OCI-LY7 (cell line): ENCODE results near the gene FALEC. TPM values are rescaled to one million over a fixed set of nuclear protein-coding genes. Genes with fewer than 3 reads are reported as not detected.

Source experiments
- BruUV-seq: library from RNA; stranded (reverse); fragments of 400-500 nt; replicated peaks from 2 replicates; lab custom pipeline; 2021; lab: Mats Ljungman, UMichigan
- CTCF ChIA-PET: fragments of 300-600 bp; sonication (Branson Sonifier 250); formaldehyde crosslinking; loops from one replicate; lab custom pipeline; 2022; ENCODE audit warnings: antibody characterized with exemption; ENCODE audit not compliant: unreplicated experiment; lab: Charles Lee
- POLR2A ChIA-PET: fragments of 300-600 bp; sonication (Branson Sonifier 250); formaldehyde crosslinking; loops from one replicate; lab custom pipeline; 2022; ENCODE audit warnings: antibody characterized with exemption; lab: Charles Lee
- DNase-seq: peaks from one replicate; pipeline ENCODE4 v3.0.0-alpha.2; 2015; ENCODE audit warnings: low spot score
- H2AFZ ChIP-seq: fragments of 200-600 bp; sonication (generic), shearing (Covaris generic); 2 replicates; pipeline ENCODE4 v1.6.1; 2014; ENCODE audit warnings: mild to moderate bottlenecking, antibody characterized with exemption, low read length, moderate library complexity
- H3K27ac ChIP-seq: fragments of 200-600 bp; sonication (generic); 2 replicates; pipeline ENCODE4 v1.5.1; 2014; ENCODE audit warnings: mixed run types, low read depth, mild to moderate bottlenecking, moderate library complexity, low read length, inconsistent platforms; ENCODE audit not compliant: poor library complexity, severe bottlenecking
- H3K36me3 ChIP-seq: fragments of 200-600 bp; sonication (generic); 2 replicates; pipeline ENCODE4 v1.6.1; 2014; ENCODE audit warnings: mild to moderate bottlenecking, antibody characterized with exemption, low read length, moderate library complexity, mixed read lengths; ENCODE audit not compliant: insufficient read depth
- H3K4me1 ChIP-seq: fragments of 200-600 bp; sonication (generic); 2 replicates; pipeline ENCODE4 v1.5.1; 2014; ENCODE audit warnings: mild to moderate bottlenecking, low read length; ENCODE audit not compliant: insufficient read depth, poor library complexity, severe bottlenecking
- H3K4me2 ChIP-seq: fragments of 200-600 bp; sonication (generic); 2 replicates; pipeline ENCODE4 v1.6.1; 2014; ENCODE audit warnings: mild to moderate bottlenecking, low read length
- H3K4me3 ChIP-seq: fragments of 200-600 bp; sonication (generic); 2 replicates; pipeline ENCODE4 v1.5.1; 2014; ENCODE audit warnings: mild to moderate bottlenecking, low read depth, low read length; ENCODE audit not compliant: poor library complexity, severe bottlenecking
- H3K79me2 ChIP-seq: fragments of 200-600 bp; sonication (generic); 2 replicates; pipeline ENCODE4 v1.6.1; 2016; ENCODE audit warnings: low read depth, mild to moderate bottlenecking, low read length, moderate library complexity, mixed read lengths; ENCODE audit not compliant: insufficient read depth
- H3K9me2 ChIP-seq: fragments of 200-600 bp; sonication (generic); 2 replicates; pipeline ENCODE4 v1.6.1; 2016; ENCODE audit warnings: mild to moderate bottlenecking, low read length, mixed read lengths; ENCODE audit not compliant: insufficient read depth
- H3K9me3 ChIP-seq: fragments of 200-600 bp; sonication (generic); 2 replicates; pipeline ENCODE4 v1.6.1; 2014; ENCODE audit warnings: mild to moderate bottlenecking, mixed run types, low read length, mixed read lengths
- H4K20me1 ChIP-seq: fragments of 200-600 bp; sonication (generic); 2 replicates; pipeline ENCODE4 v1.6.1; 2014; ENCODE audit warnings: mild to moderate bottlenecking, antibody characterized with exemption, low read length, moderate library complexity, mixed read lengths; ENCODE audit not compliant: insufficient read depth
- EZH2phosphoT487 ChIP-seq: fragments of 200-600 bp; sonication (generic); IDR thresholded peaks from 2 replicates; pipeline ENCODE4 v1.6.1; 2018; ENCODE audit warnings: low read depth, borderline replicate concordance, mild to moderate bottlenecking, mixed run types, antibody characterized with exemption, low read length, moderate library complexity, mixed read lengths
- intact Hi-C: fragments of 100-400 bp; cut with micrococcal nuclease; formaldehyde crosslinking; loops from one replicate; pipeline ENCODE4 v1.10.0; 2022; ENCODE audit not compliant: unreplicated experiment
- total RNA-seq, 2 experiments: library from RNA; depleted of rRNA in 1 of 2; stranded (reverse); fragments of >200 nt in 1 of 2; shearing (Covaris generic) in 1 of 2; gene quantifications; 2 replicates each; pipeline ENCODE4 v1.2.3, GENCODE V29; 2014 to 2022
- TF ChIP-seq, protein P1 (sequence below): fragments of 200-600 bp; sonication (generic); conservative IDR thresholded peaks from 2 replicates; pipeline ENCODE4 v1.5.1; 2014; ENCODE audit warnings: mild to moderate bottlenecking, antibody characterized with exemption, low read length, moderate library complexity, mixed read lengths

Gene FALEC
- total RNA-seq, 2 experiments from 2014 or later = 0.47 to 1.9 TPM

DNA sequence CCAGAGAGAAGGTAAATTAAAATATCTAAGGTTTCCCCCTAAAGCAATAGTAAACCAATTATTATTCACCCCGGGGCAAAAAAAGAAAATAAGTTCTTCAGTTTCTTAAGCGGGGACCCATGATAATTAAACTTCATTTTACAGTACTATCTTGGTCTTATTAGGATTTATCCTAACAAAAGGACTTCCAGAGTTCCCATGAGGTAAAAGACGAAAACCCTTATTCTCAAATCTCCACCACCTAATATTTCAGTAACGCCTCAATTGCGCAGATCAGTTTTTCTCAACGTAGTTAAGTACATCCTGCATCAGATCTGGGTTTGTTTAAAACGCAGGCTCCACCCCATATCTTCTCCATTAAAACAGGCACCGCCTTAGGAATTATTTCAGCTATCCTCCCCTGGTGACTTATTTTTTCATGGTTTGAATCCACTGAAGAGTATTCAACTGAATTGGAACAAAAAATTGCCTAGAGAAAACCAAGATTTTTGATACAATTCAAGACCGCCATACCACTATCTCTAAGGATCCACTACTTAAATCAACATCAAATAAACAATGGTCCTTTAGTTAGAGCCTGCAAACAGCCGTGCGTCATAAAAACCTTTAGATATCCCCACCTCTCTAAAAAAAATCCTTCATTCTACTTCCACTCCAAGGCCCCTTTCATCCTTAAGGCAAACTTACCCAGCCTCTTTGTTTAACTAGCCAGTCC lies 62.2 kb downstream of the FALEC start:
- Histone ChIP-seq H3K4me1 (peaks cover 60% of the 10 kb centered on the region), H3K9me3 (no peaks in the 10 kb centered on the region), H2AFZ (no peak overlapping the region), H3K27ac (peak overlapping the region; percentile 85), H3K4me2 (peak overlapping the region; percentile 99), H3K36me3 (peaks cover 66% of the 10 kb centered on the region), H3K79me2 (peaks cover 76% of the 10 kb centered on the region), H3K4me3 (peak overlapping the region; percentile 99), H4K20me1 (peaks cover 50% of the 10 kb centered on the region), H3K9me2 (no peaks in the 10 kb centered on the region)
- TF ChIP-seq, protein P1, sequence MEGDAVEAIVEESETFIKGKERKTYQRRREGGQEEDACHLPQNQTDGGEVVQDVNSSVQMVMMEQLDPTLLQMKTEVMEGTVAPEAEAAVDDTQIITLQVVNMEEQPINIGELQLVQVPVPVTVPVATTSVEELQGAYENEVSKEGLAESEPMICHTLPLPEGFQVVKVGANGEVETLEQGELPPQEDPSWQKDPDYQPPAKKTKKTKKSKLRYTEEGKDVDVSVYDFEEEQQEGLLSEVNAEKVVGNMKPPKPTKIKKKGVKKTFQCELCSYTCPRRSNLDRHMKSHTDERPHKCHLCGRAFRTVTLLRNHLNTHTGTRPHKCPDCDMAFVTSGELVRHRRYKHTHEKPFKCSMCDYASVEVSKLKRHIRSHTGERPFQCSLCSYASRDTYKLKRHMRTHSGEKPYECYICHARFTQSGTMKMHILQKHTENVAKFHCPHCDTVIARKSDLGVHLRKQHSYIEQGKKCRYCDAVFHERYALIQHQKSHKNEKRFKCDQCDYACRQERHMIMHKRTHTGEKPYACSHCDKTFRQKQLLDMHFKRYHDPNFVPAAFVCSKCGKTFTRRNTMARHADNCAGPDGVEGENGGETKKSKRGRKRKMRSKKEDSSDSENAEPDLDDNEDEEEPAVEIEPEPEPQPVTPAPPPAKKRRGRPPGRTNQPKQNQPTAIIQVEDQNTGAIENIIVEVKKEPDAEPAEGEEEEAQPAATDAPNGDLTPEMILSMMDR = no peak
- BruUV-seq = no TSS peak
- CTCF ChIA-PET = no interaction called here
- DNase-seq = peak; percentile 50
- POLR2A ChIA-PET = interaction anchor here (13.8 kb wide), 1 partner anchor 14 kb away, joined by 260 read pairs; no protein-coding TSS in a partner anchor
- intact Hi-C loops = no loop called here

- H4K20me1 ChIP-seq = peaks cover 50% of the 10 kb centered on the region
- no peak overlapping the region for H2AFZ ChIP-seq
- peak overlapping the region; percentile 99 for H3K4me2 ChIP-seq
- H3K9me3 ChIP-seq = no peaks in the 10 kb centered on the region
- peak overlapping the region; percentile 99 for H3K4me3 ChIP-seq
- BruUV-seq = no TSS peak
- H3K36me3 ChIP-seq = peaks cover 58% of the 10 kb centered on the region
- CTCF ChIA-PET = interaction anchor here (1.5 to 2.5 kb wide), 3 partner anchors 10 to 18 kb away, joined by 4 to 13 read pairs (median 7); no protein-coding TSS in a partner anchor
- TF ChIP-seq, protein P1 = no peak
- no peak for TF ChIP-seq EZH2phosphoT487
- H3K4me1 ChIP-seq = peaks cover 52% of the 10 kb centered on the region
- no peaks in the 10 kb centered on the region for H3K9me2 ChIP-seq
- intact Hi-C loops = loop anchor here (1.0 kb wide), 1 partner anchor 15 kb away; no protein-coding TSS in a partner anchor
- peaks cover 68% of the 10 kb centered on the region for H3K79me2 ChIP-seq
- H3K27ac ChIP-seq = peak overlapping the region; percentile 85
- POLR2A ChIA-PET = interaction anchor here (0.5 to 13.8 kb wide), 3 partner anchors 12 to 377 kb away, joined by 3 to 260 read pairs (median 5); no protein-coding TSS in a partner anchor
- peak; percentile 51 for DNase-seq
These were observed 62.9 kb downstream of the FALEC start for GRCh38 chr1:150578272-150579109.
